ENCODE results near the gene ARID4A. TPM values are rescaled to one million over a fixed set of nuclear protein-coding genes. Genes with fewer than 3 reads are reported as not detected.

ARID4A gene
- total and polyA plus RNA-seq, 9 of the 15 experiments (the other 6 are each of a cell fraction or from before 2014, with no cell fraction given): 2.4 to 11.5 (median 8.7) TPM

GRCh38 chr14:58297762-58298476 lies 436 bp upstream of the ARID4A start (continued):
- TF ChIP-seq MECOM (CRISPR knock-in tag; IDR thresholded peaks at IDR 0.05) (peak; percentile 92), BCLAF1 (IDR thresholded peaks at IDR 0.05; ENCODE audit: borderline replicate concordance in 1 of 2, control insufficient read depth in 1 of 2, low read depth in 2 of 2, low read length in 1 of 2) (no peak), MTA3 (IDR thresholded peaks at IDR 0.05; ENCODE audit: borderline replicate concordance) (no peak), CUX1 (CRISPR knock-in tag; IDR thresholded peaks at IDR 0.05) (peak; percentile 99), UBTF (IDR thresholded peaks at IDR 0.05; ENCODE audit: borderline replicate concordance in 1 of 2, low read depth in 2 of 2, low read length in 2 of 2) (no peak), HNRNPL (IDR thresholded peaks at IDR 0.05; ENCODE audit: low read depth, low read length) (no peak), IRF2 (CRISPR knock-in tag; IDR thresholded peaks at IDR 0.05) (no peak), ZNF583 (CRISPR knock-in tag; IDR thresholded peaks at IDR 0.05) (0 out of 2 replicates have a peak, but pooled peaks have one; percentile 48), CCAR2 (IDR thresholded peaks at IDR 0.05; ENCODE audit: low read depth, low read length) (no peak), SAFB (IDR thresholded peaks at IDR 0.05; ENCODE audit: borderline replicate concordance, low read depth, low read length) (no peak), ZBTB1 (CRISPR knock-in tag; IDR thresholded peaks at IDR 0.05; ENCODE audit: borderline replicate concordance, low read depth) (no peak)
